Measurements from ENCODE around the gene CFAP251.
"Not testable (repeated sequence)": the region's sequence is repeated elsewhere in the genome, so short reads cannot be mapped to it uniquely, and the experiment has no call there.

Gene CFAP251

GRCh38 chr12:121917950-121918678 lies at the start of gene CFAP251:
Gene CFAP251, plus strand, starts transcription at chr12:121918592. Its CDS starts 2,714 bp downstream, at chr12:121921306.
- DNase-seq = peak; percentile 91

- DNase-seq = not testable (repeated sequence)
These were observed 49.2 kb upstream of the CFAP251 start for GRCh38 chr12:121869229-121869628.

GRCh38 chr12:121871467-121871866 lies 46.9 kb upstream of the CFAP251 start:
- no peak for DNase-seq

GRCh38 chr12:121872546-121873215 lies 45.7 kb upstream of the CFAP251 start:
- DNase-seq = peak; percentile 74

- DNase-seq = no peak
These were observed 45.2 kb upstream of the CFAP251 start for GRCh38 chr12:121873216-121873569.

- no peak for DNase-seq
These were observed 44.3 kb upstream of the CFAP251 start for GRCh38 chr12:121874071-121874470.

- DNase-seq = no peak
These were observed 42.8 kb upstream of the CFAP251 start for GRCh38 chr12:121875582-121875981.

- not testable (repeated sequence) for DNase-seq
These were observed 42.3 kb upstream of the CFAP251 start for GRCh38 chr12:121876080-121876447.

GRCh38 chr12:121883315-121883660 lies 35.1 kb upstream of the CFAP251 start:
- no peak for DNase-seq

- DNase-seq = not testable (repeated sequence)
These were observed 33.3 kb upstream of the CFAP251 start for GRCh38 chr12:121885129-121885528.

- DNase-seq = no peak
These were observed 30.3 kb upstream of the CFAP251 start for GRCh38 chr12:121888083-121888477.

GRCh38 chr12:121888478-121889273 lies 29.7 kb upstream of the CFAP251 start, which contains the start of gene PSMD9:
Gene PSMD9, plus strand, starts transcription at chr12:121888790. Its CDS starts 67 bp downstream, at chr12:121888857.
- peak; percentile 98 for DNase-seq

GRCh38 chr12:121889274-121889624 lies 29.1 kb upstream of the CFAP251 start:
- DNase-seq = no peak

- DNase-seq = not testable (repeated sequence)
These were observed 28.7 kb upstream of the CFAP251 start for GRCh38 chr12:121889661-121890060.

GRCh38 chr12:121892673-121893561 lies 25.5 kb upstream of the CFAP251 start:
- DNase-seq = no peak

- no peak for DNase-seq
These were observed 24.4 kb upstream of the CFAP251 start for GRCh38 chr12:121893961-121894460.

- DNase-seq = no peak
These were observed 23.8 kb upstream of the CFAP251 start for GRCh38 chr12:121894633-121895032.

GRCh38 chr12:121898287-121898686 lies 20.1 kb upstream of the CFAP251 start:
- DNase-seq = no peak

GRCh38 chr12:121899590-121899989 lies 18.8 kb upstream of the CFAP251 start:
- no peak for DNase-seq

GRCh38 chr12:121903202-121903601 lies 15.2 kb upstream of the CFAP251 start:
- DNase-seq = no peak

- no peak for DNase-seq
These were observed 12.6 kb upstream of the CFAP251 start for GRCh38 chr12:121905746-121906145.

GRCh38 chr12:121908702-121909101 lies 9.7 kb upstream of the CFAP251 start:
- no peak for DNase-seq

All from right forelimb (tissue), 1 donor.